Stimulated activated CD4-positive, alpha-beta T cell treated with anti-CD3 and anti-CD28 coated beads, Interleukin-15, amount 100 ng/mL, for 48 hours (primary cell): ENCODE results near the gene CDC14B.
"Not testable (repeated sequence)": the region's sequence is repeated elsewhere in the genome, so short reads cannot be mapped to it uniquely, and the experiment has no call there.

ENCODE experiments used
- DNase-seq, 2 donors: peaks; one replicate each; pipeline ENCODE4 v3.0.0-alpha.2; 2020; ENCODE audit warnings: low read depth in 2 of 2

The CDC14B gene

GRCh38 chr9:96619491-96620180, at the start of gene CDC14B:
TSS of gene CDC14B (minus strand) at chr9:96619843. CDS start at chr9:96619378, 465 bp downstream.
- peak; percentile 69 to 75 for DNase-seq

- no peak for DNase-seq
Observed at GRCh38 chr9:96668868-96669534, 49.4 kb upstream of the CDC14B start.

GRCh38 chr9:96667363-96667728, 47.7 kb upstream of the CDC14B start:
- no peak for DNase-seq

GRCh38 chr9:96666653-96667362, 47.2 kb upstream of the CDC14B start:
- DNase-seq = not testable (repeated sequence)

- DNase-seq = no peak
Observed at GRCh38 chr9:96665789-96666188, 46.1 kb upstream of the CDC14B start.

GRCh38 chr9:96663506-96664120, 44.0 kb upstream of the CDC14B start:
- DNase-seq = no peak

GRCh38 chr9:96661711-96662110, 42.1 kb upstream of the CDC14B start:
- no peak for DNase-seq

- no peak for DNase-seq
Observed at GRCh38 chr9:96660692-96661248, 41.1 kb upstream of the CDC14B start.

- DNase-seq = peak; percentile 61 to 79
Observed at GRCh38 chr9:96655198-96655851, 35.7 kb upstream of the CDC14B start, which contains the start of gene PRXL2C. TSS of gene PRXL2C (minus strand) at chr9:96655317. CDS start at chr9:96655281, 36 bp downstream.

- peak; percentile 35 to 37 for DNase-seq
Observed at GRCh38 chr9:96654450-96655197, 35.0 kb upstream of the CDC14B start.

GRCh38 chr9:96651626-96652025, 32.0 kb upstream of the CDC14B start:
- no peak for DNase-seq

GRCh38 chr9:96649620-96650324, 30.1 kb upstream of the CDC14B start:
- DNase-seq = no peak

- no peak for DNase-seq
Observed at GRCh38 chr9:96646081-96646991, 26.7 kb upstream of the CDC14B start.

GRCh38 chr9:96644137-96644536, 24.5 kb upstream of the CDC14B start:
- DNase-seq = no peak

GRCh38 chr9:96641514-96641913, 21.9 kb upstream of the CDC14B start:
- DNase-seq = no peak

GRCh38 chr9:96638606-96639364, 19.1 kb upstream of the CDC14B start:
- no peak for DNase-seq

- DNase-seq = no peak
Observed at GRCh38 chr9:96636368-96636767, 16.7 kb upstream of the CDC14B start.

GRCh38 chr9:96633579-96633978, 13.9 kb upstream of the CDC14B start:
- not testable (repeated sequence) for DNase-seq
